ENCODE results near the gene PIP5KL1.

The PIP5KL1 gene

DNA sequence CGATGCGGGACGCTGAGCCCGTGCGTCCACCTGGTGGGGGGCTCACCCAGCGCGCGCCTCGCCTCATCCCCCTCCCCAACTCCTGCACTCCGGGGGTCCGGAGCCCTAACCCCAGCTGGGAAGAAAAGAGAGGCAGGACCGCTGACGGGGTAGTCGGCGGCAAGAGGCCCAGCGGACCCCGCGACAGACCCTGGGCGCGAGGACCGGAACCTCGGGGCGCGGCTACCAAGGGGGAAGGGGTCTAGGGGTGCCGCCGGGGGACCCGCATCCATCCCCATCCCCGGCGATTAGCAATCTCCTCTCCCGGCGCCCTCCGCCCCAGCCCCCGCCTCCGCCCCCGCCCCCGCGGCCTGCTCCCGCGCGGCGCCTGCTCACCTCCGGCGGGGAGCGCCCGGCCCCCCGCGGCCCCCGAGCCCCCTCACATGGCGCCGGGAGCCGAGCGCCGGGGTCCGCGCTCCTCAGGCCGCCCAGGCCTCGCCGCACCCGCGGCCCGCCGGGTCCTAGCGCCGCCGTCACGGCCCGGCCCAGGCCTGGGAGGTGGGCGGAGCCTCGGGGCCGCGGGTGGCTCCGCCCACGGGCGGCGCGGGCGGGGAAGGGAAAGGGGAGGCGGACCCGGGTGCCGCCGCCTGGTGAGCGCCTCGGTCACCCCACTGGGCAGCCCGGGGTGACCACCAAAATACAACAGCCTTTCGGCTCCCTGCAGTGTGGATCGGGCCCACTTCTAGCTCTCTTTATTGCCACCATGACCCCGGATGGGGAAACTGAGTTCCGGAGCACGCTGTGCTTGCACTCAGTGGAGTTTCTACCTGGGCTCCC lies 31.2 kb downstream of the PIP5KL1 start, which contains the start of gene ST6GALNAC6:
Gene ST6GALNAC6, minus strand, starts transcription at position 476 of the 816 bp plus-strand sequence. CDS start 1,622 bp downstream, outside the sequence.
- H3K27me3 ChIP-seq (ENCODE audit: control insufficient read depth, insufficient read depth, low read length) = peaks cover 8% of the 10 kb centered on the region
- peak within 1 kb of the TSS; percentile 79 for H3K4me3 ChIP-seq (ENCODE audit: low read depth, low read length)
- peaks cover 11% of the 10 kb centered on the region for H3K36me3 ChIP-seq (ENCODE audit: control insufficient read depth, insufficient read depth, low read length)
- H3K9me3 ChIP-seq (ENCODE audit: control insufficient read depth, insufficient read depth, low read length) = no peaks in the 10 kb centered on the region
- peak within 1 kb of the TSS; percentile 47 for H3K9ac ChIP-seq (ENCODE audit: low read depth, low read length)
- H3K4me1 ChIP-seq (ENCODE audit: control insufficient read depth, insufficient read depth, low read length) = peaks cover 17% of the 10 kb centered on the region

GRCh38 chr9:127898433-127899127 lies 32.0 kb downstream of the PIP5KL1 start:
- H3K4me1 ChIP-seq (ENCODE audit: control insufficient read depth, insufficient read depth, low read length) = peaks cover 10% of the 10 kb centered on the region
- H3K36me3 ChIP-seq (ENCODE audit: control insufficient read depth, insufficient read depth, low read length) = peaks cover 13% of the 10 kb centered on the region
- no peaks in the 10 kb centered on the region for H3K9me3 ChIP-seq (ENCODE audit: control insufficient read depth, insufficient read depth, low read length)
- H3K27me3 ChIP-seq (ENCODE audit: control insufficient read depth, insufficient read depth, low read length) = peaks cover 8% of the 10 kb centered on the region
- H3K9ac ChIP-seq (ENCODE audit: low read depth, low read length) = peak overlapping the region; percentile 47
- peak overlapping the region; percentile 73 for H3K4me3 ChIP-seq (ENCODE audit: low read depth, low read length)

GRCh38 chr9:127897193-127897692 lies 33.3 kb downstream of the PIP5KL1 start:
- H3K4me3 ChIP-seq (ENCODE audit: low read depth, low read length) = peak overlapping the region; percentile 18
- peaks cover 10% of the 10 kb centered on the region for H3K4me1 ChIP-seq (ENCODE audit: control insufficient read depth, insufficient read depth, low read length)
- peaks cover 8% of the 10 kb centered on the region for H3K27me3 ChIP-seq (ENCODE audit: control insufficient read depth, insufficient read depth, low read length)
- H3K36me3 ChIP-seq (ENCODE audit: control insufficient read depth, insufficient read depth, low read length) = peaks cover 18% of the 10 kb centered on the region
- H3K9me3 ChIP-seq (ENCODE audit: control insufficient read depth, insufficient read depth, low read length) = no peaks in the 10 kb centered on the region
- peak overlapping the region; percentile 41 for H3K9ac ChIP-seq (ENCODE audit: low read depth, low read length)

DNA sequence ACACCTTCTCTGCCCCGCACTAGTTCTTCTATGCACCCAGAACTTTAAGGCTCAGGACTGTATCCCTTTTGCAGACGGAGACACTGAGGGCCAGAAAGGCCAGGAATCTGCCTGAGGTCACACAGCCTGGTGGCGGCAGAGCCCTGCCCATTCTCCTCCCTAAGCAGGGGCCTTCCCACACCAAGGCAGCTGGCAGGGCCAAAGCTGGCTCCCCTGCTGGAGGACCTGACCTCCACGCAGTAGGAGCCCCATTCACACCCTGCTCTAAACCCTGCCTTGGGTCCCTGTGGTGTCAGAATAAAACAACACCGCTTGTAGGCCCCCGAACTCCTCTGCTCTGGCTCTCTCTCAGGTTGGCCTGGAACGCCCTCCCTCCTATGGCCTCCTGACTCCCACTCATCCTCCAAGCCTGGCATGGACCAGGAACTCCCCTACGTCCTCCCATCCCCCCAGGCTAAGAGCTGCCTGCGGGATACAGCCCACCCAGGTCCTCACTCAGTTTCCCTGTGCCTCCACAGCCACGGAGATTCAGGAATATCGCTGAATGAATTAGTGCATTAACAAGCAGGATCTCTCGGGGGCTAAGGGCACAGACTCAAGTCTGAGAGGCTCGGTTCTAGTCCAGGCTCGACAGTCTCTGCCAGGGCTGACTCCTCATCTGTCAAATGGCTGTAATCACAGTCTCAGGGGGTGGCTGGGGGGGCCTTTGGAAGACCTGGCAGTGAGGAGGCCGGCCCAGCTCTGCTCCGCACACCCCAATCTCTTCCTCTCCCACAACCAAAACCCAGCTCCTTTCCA lies 34.0 kb downstream of the PIP5KL1 start:
- H3K9ac ChIP-seq (ENCODE audit: low read depth, low read length) = peak overlapping the region; percentile 41
- no peaks in the 10 kb centered on the region for H3K9me3 ChIP-seq (ENCODE audit: control insufficient read depth, insufficient read depth, low read length)
- peaks cover 10% of the 10 kb centered on the region for H3K4me1 ChIP-seq (ENCODE audit: control insufficient read depth, insufficient read depth, low read length)
- peaks cover 18% of the 10 kb centered on the region for H3K36me3 ChIP-seq (ENCODE audit: control insufficient read depth, insufficient read depth, low read length)
- no peak overlapping the region for H3K4me3 ChIP-seq (ENCODE audit: low read depth, low read length)
- peaks cover 8% of the 10 kb centered on the region for H3K27me3 ChIP-seq (ENCODE audit: control insufficient read depth, insufficient read depth, low read length)

GRCh38 chr9:127895811-127896210 lies 34.8 kb downstream of the PIP5KL1 start:
- peaks cover 20% of the 10 kb centered on the region for H3K36me3 ChIP-seq (ENCODE audit: control insufficient read depth, insufficient read depth, low read length)
- peaks cover 8% of the 10 kb centered on the region for H3K27me3 ChIP-seq (ENCODE audit: control insufficient read depth, insufficient read depth, low read length)
- H3K9me3 ChIP-seq (ENCODE audit: control insufficient read depth, insufficient read depth, low read length) = no peaks in the 10 kb centered on the region
- no peak overlapping the region for H3K4me3 ChIP-seq (ENCODE audit: low read depth, low read length)
- H3K9ac ChIP-seq (ENCODE audit: low read depth, low read length) = no peak overlapping the region
- H3K4me1 ChIP-seq (ENCODE audit: control insufficient read depth, insufficient read depth, low read length) = peaks cover 10% of the 10 kb centered on the region

- H3K9me3 ChIP-seq (ENCODE audit: control insufficient read depth, insufficient read depth, low read length) = no peaks in the 10 kb centered on the region
- H3K4me3 ChIP-seq (ENCODE audit: low read depth, low read length) = no peak overlapping the region
- peaks cover under 1% of the 10 kb centered on the region for H3K27me3 ChIP-seq (ENCODE audit: control insufficient read depth, insufficient read depth, low read length)
- no peak overlapping the region for H3K9ac ChIP-seq (ENCODE audit: low read depth, low read length)
- peaks cover 21% of the 10 kb centered on the region for H3K36me3 ChIP-seq (ENCODE audit: control insufficient read depth, insufficient read depth, low read length)
- peaks cover 5% of the 10 kb centered on the region for H3K4me1 ChIP-seq (ENCODE audit: control insufficient read depth, insufficient read depth, low read length)
Observed at GRCh38 chr9:127893392-127893791, 37.2 kb downstream of the PIP5KL1 start.

GRCh38 chr9:127892831-127893230 lies 37.7 kb downstream of the PIP5KL1 start:
- no peaks in the 10 kb centered on the region for H3K9me3 ChIP-seq (ENCODE audit: control insufficient read depth, insufficient read depth, low read length)
- H3K4me1 ChIP-seq (ENCODE audit: control insufficient read depth, insufficient read depth, low read length) = peaks cover 5% of the 10 kb centered on the region
- peaks cover 21% of the 10 kb centered on the region for H3K36me3 ChIP-seq (ENCODE audit: control insufficient read depth, insufficient read depth, low read length)
- H3K9ac ChIP-seq (ENCODE audit: low read depth, low read length) = no peak overlapping the region
- H3K4me3 ChIP-seq (ENCODE audit: low read depth, low read length) = no peak overlapping the region
- no peaks in the 10 kb centered on the region for H3K27me3 ChIP-seq (ENCODE audit: control insufficient read depth, insufficient read depth, low read length)

DNA sequence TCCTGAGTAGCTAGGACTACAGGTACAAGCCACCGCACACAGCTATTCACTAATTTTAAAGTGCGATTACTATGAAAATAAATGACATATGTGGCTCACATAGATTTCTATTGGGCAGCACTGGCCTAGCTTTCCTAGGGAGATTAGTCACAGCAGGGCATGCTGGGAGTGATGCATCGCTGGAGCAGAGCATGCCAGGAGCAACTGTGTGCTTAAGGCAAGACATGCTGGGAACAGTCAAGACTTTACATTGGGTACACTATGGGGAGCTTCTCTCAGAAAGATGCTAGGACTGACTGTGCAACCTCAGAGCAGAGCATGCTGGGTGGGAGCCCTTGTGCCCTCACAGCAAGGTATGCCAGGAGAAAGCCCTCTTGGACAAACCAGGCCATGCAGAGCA lies 40.5 kb downstream of the PIP5KL1 start:
- no peaks in the 10 kb centered on the region for H3K4me1 ChIP-seq (ENCODE audit: control insufficient read depth, insufficient read depth, low read length)
- peaks cover 24% of the 10 kb centered on the region for H3K36me3 ChIP-seq (ENCODE audit: control insufficient read depth, insufficient read depth, low read length)
- H3K27me3 ChIP-seq (ENCODE audit: control insufficient read depth, insufficient read depth, low read length) = no peaks in the 10 kb centered on the region
- no peaks in the 10 kb centered on the region for H3K9me3 ChIP-seq (ENCODE audit: control insufficient read depth, insufficient read depth, low read length)
- no peak overlapping the region for H3K9ac ChIP-seq (ENCODE audit: low read depth, low read length)
- no peak overlapping the region for H3K4me3 ChIP-seq (ENCODE audit: low read depth, low read length)

DNA sequence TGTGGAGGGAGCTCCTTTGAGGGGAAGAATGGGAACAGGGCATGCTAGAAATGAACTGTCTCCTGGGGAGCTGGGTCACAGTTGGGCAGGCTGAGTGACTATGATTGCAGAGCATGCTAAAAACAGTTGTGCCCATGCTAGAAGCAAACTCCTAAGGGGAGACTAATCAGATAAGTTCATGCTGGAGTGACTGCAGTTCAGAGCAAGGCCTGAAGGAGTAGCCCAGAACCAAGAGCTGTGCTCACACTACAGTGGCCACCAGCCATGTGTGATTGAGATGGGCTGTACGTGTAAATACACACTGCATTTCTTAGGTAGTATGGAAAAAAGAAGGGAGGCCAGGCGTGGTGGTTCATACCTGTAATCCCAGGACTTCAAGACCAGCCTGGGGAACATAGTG lies 42.8 kb downstream of the PIP5KL1 start:
- H3K4me1 ChIP-seq (ENCODE audit: control insufficient read depth, insufficient read depth, low read length) = no peaks in the 10 kb centered on the region
- H3K4me3 ChIP-seq (ENCODE audit: low read depth, low read length) = no peak overlapping the region
- no peak overlapping the region for H3K9ac ChIP-seq (ENCODE audit: low read depth, low read length)
- peaks cover 14% of the 10 kb centered on the region for H3K36me3 ChIP-seq (ENCODE audit: control insufficient read depth, insufficient read depth, low read length)
- no peaks in the 10 kb centered on the region for H3K27me3 ChIP-seq (ENCODE audit: control insufficient read depth, insufficient read depth, low read length)
- no peaks in the 10 kb centered on the region for H3K9me3 ChIP-seq (ENCODE audit: control insufficient read depth, insufficient read depth, low read length)

- H3K36me3 ChIP-seq (ENCODE audit: control insufficient read depth, insufficient read depth, low read length) = peaks cover 11% of the 10 kb centered on the region
- H3K4me1 ChIP-seq (ENCODE audit: control insufficient read depth, insufficient read depth, low read length) = no peaks in the 10 kb centered on the region
- H3K4me3 ChIP-seq (ENCODE audit: low read depth, low read length) = no peak overlapping the region
- H3K9ac ChIP-seq (ENCODE audit: low read depth, low read length) = no peak overlapping the region
- H3K27me3 ChIP-seq (ENCODE audit: control insufficient read depth, insufficient read depth, low read length) = no peaks in the 10 kb centered on the region
- H3K9me3 ChIP-seq (ENCODE audit: control insufficient read depth, insufficient read depth, low read length) = no peaks in the 10 kb centered on the region
Observed at GRCh38 chr9:127886401-127886972, 44.1 kb downstream of the PIP5KL1 start.

Measured in iPS-15b (cell line).